Transverse colon (tissue), 4 donors: ENCODE data around the gene GDPD3. TPM values are rescaled to one million over a fixed set of nuclear protein-coding genes. Genes with fewer than 3 reads are reported as not detected.

Experiments
- DNase-seq: peaks from one replicate; pipeline ENCODE4 v3.0.0-alpha.2; 2019
- H3K27ac ChIP-seq, 4 donors: fragments of 200-600 bp; sonication (generic); 2 replicates each; pipeline ENCODE4 v1.5.1; 2016 to 2018; ENCODE audit warnings: inconsistent platforms in 4 of 4
- H3K27me3 ChIP-seq: fragments of 200-600 bp; sonication (generic); 2 replicates; pipeline ENCODE4 v1.5.1; 2017; ENCODE audit warnings: inconsistent platforms
- H3K36me3 ChIP-seq, 4 donors: fragments of 200-600 bp; sonication (generic); 2 replicates each; pipeline ENCODE4 v1.5.1; 2017 to 2019; ENCODE audit warnings: inconsistent platforms in 4 of 4
- H3K4me1 ChIP-seq, 4 donors: fragments of 200-600 bp; sonication (generic); 2 replicates each; pipeline ENCODE4 v1.5.1; 2017 to 2020; ENCODE audit warnings: inconsistent platforms in 4 of 4
- H3K4me3 ChIP-seq, 4 donors: fragments of 200-600 bp; sonication (generic); 1 replicate in 1 of 4; 2 replicates in 3 of 4; pipeline versions ENCODE4 v1.5.1 to v1.6.1; 2017 to 2019; ENCODE audit warnings: inconsistent platforms in 4 of 4
- H3K9me3 ChIP-seq, 2 donors: fragments of 200-600 bp; sonication (generic); 2 replicates each; pipeline ENCODE4 v1.5.1; 2017 to 2019; ENCODE audit warnings: inconsistent platforms in 2 of 2
- CTCF ChIP-seq, 5 experiments: fragments of 200-600 bp in 3 of 5; fragments of 450-650 bp in 2 of 5; sonication (generic) in 3 of 5; IDR thresholded peaks; 1 replicate in 2 of 5; 2 replicates in 3 of 5; pipeline ENCODE4 v1.5.1; 2016 to 2017; ENCODE audit warnings: antibody characterized with exemption in 5 of 5, inconsistent platforms in 3 of 5, mild to moderate bottlenecking in 2 of 5, moderate library complexity in 1 of 5
- EP300 ChIP-seq: sonication (generic); formaldehyde crosslinking; IDR thresholded peaks from one replicate; pipeline ENCODE4 v1.6.1; 2017; ENCODE audit warnings: antibody characterized with exemption, low read depth
- POLR2A ChIP-seq: fragments of 450-650 bp; IDR thresholded peaks from one replicate; pipeline ENCODE4 v1.6.1; 2016; ENCODE audit warnings: antibody characterized with exemption, mild to moderate bottlenecking, moderate library complexity
- POLR2AphosphoS5 ChIP-seq, 3 donors: sonication (generic); formaldehyde crosslinking; IDR thresholded peaks; one replicate each; pipeline ENCODE4 v1.6.1; 2016; ENCODE audit warnings: antibody characterized with exemption in 3 of 3
- WGBS, 2 donors: methylation state at CpG; one replicate each; pipeline ENCODE4 v1.1.5; 2018; ENCODE audit warnings: low coverage in 1 of 2; 5-methylcytosine and 5-hydroxymethylcytosine counted together
- in situ Hi-C, 4 donors: fragments of 200-750 bp; cut with MboI; loops; one replicate each; pipeline versions ENCODE4 v1.15.0 to v1.15.1; 2017; ENCODE audit warnings: low sequenced_read_pairs in 3 of 4, low pct_ligation_motif_present in 1 of 4, low pct_unique_long_range_greater_than_20kb in 1 of 4
- intact Hi-C: fragments of 100-400 bp; cut with DNase I; formaldehyde crosslinking; loops from one replicate; pipeline ENCODE4 v1.15.1; 2023; ENCODE audit warnings: low total_unique reads
- total RNA-seq, 4 donors: library from RNA; depleted of rRNA; stranded (reverse); fragments of >200 nt; gene quantifications; one replicate each; pipeline ENCODE4 v1.1.0, GENCODE V29; 2016

GDPD3 gene
- total RNA-seq, 4 donors from 2014 or later: 9.4 to 33.3 (median 30.4) TPM

DNA sequence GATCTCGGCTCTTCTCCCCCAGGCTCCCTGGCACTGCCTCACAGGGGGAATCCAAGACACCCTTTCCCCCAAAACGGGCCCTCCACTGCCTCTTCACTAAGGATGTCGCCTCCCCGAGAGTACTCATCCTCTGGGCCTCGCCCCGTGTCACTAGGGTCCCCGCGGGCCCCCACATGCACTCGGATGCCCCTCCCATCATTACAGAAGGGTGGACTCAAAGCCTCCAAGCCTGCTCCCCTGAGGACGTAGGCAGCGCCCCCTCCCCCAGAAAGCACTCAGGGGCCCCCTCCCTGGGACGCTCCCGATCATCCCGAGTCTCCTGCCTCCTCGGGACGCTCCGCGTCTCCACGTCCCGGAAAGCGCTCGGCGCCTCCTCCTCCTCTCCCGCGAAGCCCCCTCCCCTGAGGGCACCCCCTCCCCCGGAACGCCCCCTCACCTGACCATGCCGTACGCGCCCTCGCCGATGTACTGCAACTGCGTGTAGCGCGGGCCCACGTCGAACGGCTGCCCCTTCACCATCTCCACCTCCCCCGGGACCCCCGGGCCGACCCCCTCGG is 9.3 kb upstream of the GDPD3 start:
- peak; percentile 22 for TF ChIP-seq POLR2A
- no peak for TF ChIP-seq POLR2AphosphoS5 (IDR thresholded peaks at IDR 0.05)
- Histone ChIP-seq H3K36me3 (peaks cover 0 to 14% (median 6%) of the 10 kb centered on the region in 4 donors), H3K4me1 (peaks cover 14 to 57% (median 45%) of the 10 kb centered on the region in 4 donors), H3K9me3 (no peaks in the 10 kb centered on the region), H3K4me3 (peak overlapping the region; percentile 69 to 97 (median 84)), H3K27ac (peak overlapping the region; percentile 94 to 98 (median 97)), H3K27me3 (no peaks in the 10 kb centered on the region)
- intact Hi-C loops: no loop called here
- 1% methylated on average over 27 of the region's 42 CpGs; no CpG with 5 or more reads in 1 of the 2 donors for WGBS, 2 donors
- in situ Hi-C loops: loop anchor here in 2 of 4 donors (25.0 kb wide), 1 partner anchor 290 kb away; the partner anchor contains the start of gene ZNF771 (in 2 of the 2)
- DNase-seq: no peak

GRCh38 chr16:30121741-30122571 is 8.6 kb upstream of the GDPD3 start:
- H3K4me1 ChIP-seq: peaks cover 14 to 63% (median 45%) of the 10 kb centered on the region in 4 donors
- WGBS, 2 donors: 35 to 47% methylated on average over 2 to 30 of the region's 31 CpGs
- in situ Hi-C loops: loop anchor here in 2 of 4 donors (25.0 kb wide), 1 partner anchor 290 kb away; the partner anchor contains the start of gene ZNF771 (in 2 of the 2)

GRCh38 chr16:30120340-30121105 is 7.2 kb upstream of the GDPD3 start:
- in situ Hi-C loops (loop anchor here in 2 of 4 donors (25.0 kb wide), 1 partner anchor 292 kb away; the partner anchor contains the start of gene ZNF771 (in 2 of the 2)), intact Hi-C loops (no loop called here)
- peak; percentile 79 for DNase-seq
- Histone ChIP-seq H3K4me3 (no peak overlapping the region), H3K4me1 (peaks cover 21 to 77% (median 56%) of the 10 kb centered on the region in 4 donors), H3K27me3 (no peaks in the 10 kb centered on the region), H3K9me3 (no peaks in the 10 kb centered on the region), H3K36me3 (peaks cover 0 to 23% (median 11%) of the 10 kb centered on the region in 4 donors), H3K27ac (peak overlapping the region; percentile 94 to 98 (median 97))
- WGBS, 2 donors: 53 to 80% methylated on average over 1 to 3 of the region's 3 CpGs
- TF ChIP-seq CTCF (IDR thresholded peaks at IDR 0.05) (no peak), POLR2A (peak; percentile 54), EP300 (peak; percentile 60), POLR2AphosphoS5 (IDR thresholded peaks at IDR 0.05) (peak; percentile 69 to 89 (median 80))

More at GRCh38 chr16:30121741-30122571, 8.6 kb upstream of the GDPD3 start:
- intact Hi-C loops: no loop called here
- no peaks in the 10 kb centered on the region for H3K27me3 ChIP-seq
- TF ChIP-seq CTCF (IDR thresholded peaks at IDR 0.05): no peak
- TF ChIP-seq POLR2AphosphoS5 (IDR thresholded peaks at IDR 0.05): peak in 1 of 3 donors; percentile 45
- TF ChIP-seq EP300: no peak
- peak; percentile 4 for TF ChIP-seq POLR2A
- H3K9me3 ChIP-seq: no peaks in the 10 kb centered on the region
- peaks cover 0 to 19% (median 8%) of the 10 kb centered on the region in 4 donors for H3K36me3 ChIP-seq
- DNase-seq: peak; percentile 48
- H3K27ac ChIP-seq: peak overlapping the region; percentile 94 to 98 (median 97)
- H3K4me3 ChIP-seq: peak overlapping the region; percentile 69 to 97 (median 84)

DNA sequence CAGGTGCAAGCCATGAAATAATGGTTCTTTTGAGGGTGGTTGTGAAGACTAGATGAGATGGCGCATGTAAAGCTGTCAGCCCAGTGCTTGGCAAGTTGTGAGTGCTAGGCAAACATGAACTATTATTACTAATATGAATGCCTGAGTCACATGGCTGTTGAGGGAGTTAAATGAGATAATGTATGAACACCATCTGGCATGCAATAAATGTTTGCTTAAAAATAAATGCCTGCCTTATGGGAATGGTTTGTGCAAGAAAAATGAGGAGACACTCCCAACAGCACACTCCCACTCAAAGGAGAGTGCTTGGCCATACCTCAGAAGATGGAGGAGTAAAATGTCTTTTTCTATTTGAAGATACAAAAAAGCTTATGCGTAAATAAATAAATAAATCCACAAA is 6.1 kb upstream of the GDPD3 start:
- WGBS, 2 donors: 78 to 90% methylated on average over 2 of the region's 2 CpGs
- Histone ChIP-seq H3K4me1 (peaks cover 27 to 82% (median 61%) of the 10 kb centered on the region in 4 donors), H3K36me3 (peaks cover 0 to 23% (median 11%) of the 10 kb centered on the region in 4 donors), H3K4me3 (no peak overlapping the region), H3K27ac (peak overlapping the region; percentile 94 to 98 (median 97)), H3K9me3 (no peaks in the 10 kb centered on the region), H3K27me3 (no peaks in the 10 kb centered on the region)
- in situ Hi-C loops: loop anchor here in 2 of 4 donors (25.0 kb wide), 1 partner anchor 293 kb away; the partner anchor contains the start of gene ZNF771 (in 2 of the 2)
- intact Hi-C loops: loop anchor here (10.0 kb wide), 1 partner anchor 65 kb away; the partner anchor contains the start of gene CORO1A
- TF ChIP-seq POLR2AphosphoS5 (IDR thresholded peaks at IDR 0.05) (no peak), EP300 (no peak), POLR2A (no peak), CTCF (IDR thresholded peaks at IDR 0.05) (no peak)
- no peak for DNase-seq
